Progenitor cell of endocrine pancreas (in vitro differentiated cells): ENCODE data around the gene IL1RAPL2. TPM values are rescaled to one million over a fixed set of nuclear protein-coding genes. Genes with fewer than 3 reads are reported as not detected.
A peak's percentile ranks its signal among the peaks of the same experiment; 100 is the strongest.
"Not testable (repeated sequence)": the region's sequence is repeated elsewhere in the genome, so short reads cannot be mapped to it uniquely, and the experiment has no call there.

Experiments
- DNase-seq: peaks from one replicate; pipeline ENCODE4 v3.0.0; 2021; ENCODE audit warnings: low spot score; ENCODE audit not compliant: unreplicated experiment
- H3K27ac Mint-ChIP-seq: 2 replicates; pipeline ENCODE4 v1.8.0; 2021; ENCODE audit warnings: mild to moderate bottlenecking, moderate library complexity, mixed read lengths
- H3K27me3 Mint-ChIP-seq: 2 replicates; pipeline ENCODE4 v1.8.0; 2021; ENCODE audit warnings: mixed read lengths
- H3K36me3 Mint-ChIP-seq: 2 replicates; pipeline ENCODE4 v1.8.0; 2022; ENCODE audit warnings: mixed read lengths; ENCODE audit not compliant: insufficient read depth
- H3K4me1 Mint-ChIP-seq: 2 replicates; pipeline ENCODE4 v1.8.0; 2021; ENCODE audit warnings: low read depth, mixed read lengths
- H3K4me3 Mint-ChIP-seq: 2 replicates; pipeline ENCODE4 v1.8.0; 2021; ENCODE audit warnings: low read depth, mild to moderate bottlenecking, moderate library complexity, mixed read lengths
- H3K9me3 Mint-ChIP-seq: 2 replicates; pipeline ENCODE4 v1.8.0; 2021; ENCODE audit warnings: low read depth, mixed read lengths
- CTCF ChIP-seq: fragments of 200-600 bp; sonication (generic); IDR thresholded peaks from one replicate; pipeline ENCODE4 v1.5.0; 2021; ENCODE audit warnings: antibody characterized with exemption, mild to moderate bottlenecking; ENCODE audit not compliant: unreplicated experiment
- total RNA-seq: library from RNA; stranded (reverse); gene quantifications from 2 replicates; pipeline ENCODE4 v1.2.1, GENCODE V29; 2021

Gene IL1RAPL2
- total RNA-seq, 1 donor from 2014 or later: 0.91 TPM

GRCh38 chrX:105098812-105099211 is 532.8 kb downstream of the IL1RAPL2 start:
- H3K27me3 Mint-ChIP-seq: no peaks in the 10 kb centered on the region
- H3K36me3 Mint-ChIP-seq: peaks cover 1% of the 10 kb centered on the region
- no peak for TF ChIP-seq CTCF
- peaks cover 19% of the 10 kb centered on the region for H3K9me3 Mint-ChIP-seq
- H3K4me3 Mint-ChIP-seq: no peak overlapping the region
- peaks cover 9% of the 10 kb centered on the region for H3K4me1 Mint-ChIP-seq
- DNase-seq: no peak
- peak overlapping the region; percentile 43 for H3K27ac Mint-ChIP-seq

GRCh38 chrX:105101378-105101777 is 535.4 kb downstream of the IL1RAPL2 start:
- TF ChIP-seq CTCF: no peak
- no peak overlapping the region for H3K4me3 Mint-ChIP-seq
- DNase-seq: no peak
- no peaks in the 10 kb centered on the region for H3K27me3 Mint-ChIP-seq
- no peak overlapping the region for H3K27ac Mint-ChIP-seq
- peaks cover 22% of the 10 kb centered on the region for H3K9me3 Mint-ChIP-seq
- H3K4me1 Mint-ChIP-seq: peaks cover 9% of the 10 kb centered on the region
- H3K36me3 Mint-ChIP-seq: peaks cover 1% of the 10 kb centered on the region

- no peaks in the 10 kb centered on the region for H3K36me3 Mint-ChIP-seq
- DNase-seq: no peak
- no peak overlapping the region for H3K27ac Mint-ChIP-seq
- no peaks in the 10 kb centered on the region for H3K4me1 Mint-ChIP-seq
- TF ChIP-seq CTCF: no peak
- H3K27me3 Mint-ChIP-seq: no peaks in the 10 kb centered on the region
- H3K9me3 Mint-ChIP-seq: peaks cover 21% of the 10 kb centered on the region
- H3K4me3 Mint-ChIP-seq: no peak overlapping the region
These were observed 543.9 kb downstream of the IL1RAPL2 start for GRCh38 chrX:105109936-105110335.

- Mint-ChIP-seq H3K4me3 (no peak overlapping the region), H3K36me3 (no peaks in the 10 kb centered on the region), H3K4me1 (no peaks in the 10 kb centered on the region)
These were observed 548.6 kb downstream of the IL1RAPL2 start for GRCh38 chrX:105114554-105115130.

GRCh38 chrX:105115596-105116320 is 549.8 kb downstream of the IL1RAPL2 start:
- DNase-seq, H3K36me3 Mint-ChIP-seq, H3K4me1 Mint-ChIP-seq, H3K4me3 Mint-ChIP-seq, H3K27ac Mint-ChIP-seq, H3K27me3 Mint-ChIP-seq: not testable (repeated sequence)
- H3K9me3 Mint-ChIP-seq: peaks cover 17% of the 10 kb centered on the region

More at GRCh38 chrX:105114554-105115130, 548.6 kb downstream of the IL1RAPL2 start:
- H3K9me3 Mint-ChIP-seq: peaks cover 18% of the 10 kb centered on the region
- no peak for TF ChIP-seq CTCF
- DNase-seq: no peak
- no peaks in the 10 kb centered on the region for H3K27me3 Mint-ChIP-seq
- no peak overlapping the region for H3K27ac Mint-ChIP-seq

GRCh38 chrX:105116486-105116885 is 550.5 kb downstream of the IL1RAPL2 start:
- no peak for DNase-seq
- no peaks in the 10 kb centered on the region for H3K27me3 Mint-ChIP-seq
- no peak for TF ChIP-seq CTCF
- H3K4me3 Mint-ChIP-seq: no peak overlapping the region
- H3K9me3 Mint-ChIP-seq: peaks cover 19% of the 10 kb centered on the region
- H3K36me3 Mint-ChIP-seq: no peaks in the 10 kb centered on the region
- H3K4me1 Mint-ChIP-seq: no peaks in the 10 kb centered on the region
- no peak overlapping the region for H3K27ac Mint-ChIP-seq
